OCI-LY1 (cell line): Measurements from ENCODE around the gene ASPSCR1.

ENCODE experiments used
- H2AFZ ChIP-seq: fragments of 200-600 bp; sonication (generic), shearing (Covaris generic); 2 replicates; pipeline ENCODE4 v1.6.0; 2014; ENCODE audit warnings: antibody characterized with exemption, mild to moderate bottlenecking, low read length
- H3F3A ChIP-seq: fragments of 200-600 bp; sonication (generic), shearing (Covaris generic); 2 replicates; pipeline ENCODE4 v1.6.0; 2014; ENCODE audit warnings: mild to moderate bottlenecking, antibody characterized with exemption, low read length, moderate library complexity; ENCODE audit not compliant: insufficient read depth
- H3K27ac ChIP-seq: fragments of 200-600 bp; sonication (generic); 2 replicates; pipeline ENCODE4 v1.5.1; 2014; ENCODE audit warnings: low read length, mixed run types, mild to moderate bottlenecking, low read depth; ENCODE audit not compliant: poor library complexity, severe bottlenecking
- H3K27me3 ChIP-seq: fragments of 200-600 bp; sonication (generic); 2 replicates; pipeline ENCODE4 v1.6.0; 2014; ENCODE audit warnings: antibody characterized with exemption, mild to moderate bottlenecking, low read length, moderate library complexity; ENCODE audit not compliant: insufficient read depth
- H3K36me3 ChIP-seq: fragments of 200-600 bp; sonication (generic); 2 replicates; pipeline ENCODE4 v1.6.1; 2014; ENCODE audit warnings: mild to moderate bottlenecking, antibody characterized with exemption, low read length, moderate library complexity, mixed read lengths; ENCODE audit not compliant: insufficient read depth
- H3K4me1 ChIP-seq: fragments of 200-600 bp; sonication (generic); 2 replicates; pipeline ENCODE4 v1.5.1; 2014; ENCODE audit warnings: mild to moderate bottlenecking, low read length, moderate library complexity; ENCODE audit not compliant: insufficient read depth, severe bottlenecking
- H3K4me2 ChIP-seq: fragments of 200-600 bp; sonication (generic), shearing (Covaris generic); 2 replicates; pipeline ENCODE4 v1.6.1; 2014; ENCODE audit warnings: low read length
- H3K4me3 ChIP-seq: fragments of 200-600 bp; sonication (generic); 2 replicates; pipeline ENCODE4 v1.5.1; 2014; ENCODE audit warnings: low read length, low read depth, mild to moderate bottlenecking, mixed read lengths; ENCODE audit not compliant: poor library complexity, severe bottlenecking
- H3K79me2 ChIP-seq: fragments of 200-600 bp; shearing (Covaris generic); 2 replicates; pipeline ENCODE4 v1.6.1; 2016; ENCODE audit warnings: mixed run types, low read length, mixed read lengths; ENCODE audit not compliant: insufficient read depth
- H3K9ac ChIP-seq: fragments of 200-600 bp; sonication (generic), shearing (Covaris generic); 2 replicates; pipeline ENCODE4 v1.6.1; 2014; ENCODE audit warnings: mild to moderate bottlenecking, low read length, mixed read lengths
- H3K9me2 ChIP-seq: fragments of 200-600 bp; sonication (generic), shearing (Covaris generic); 2 replicates; pipeline ENCODE4 v1.6.1; 2014; ENCODE audit warnings: low read depth, mild to moderate bottlenecking, low read length, mixed read lengths
- H3K9me3 ChIP-seq: fragments of 200-600 bp; shearing (Covaris generic); 2 replicates; pipeline ENCODE4 v1.6.1; 2014; ENCODE audit warnings: low read length, mixed read lengths
- H4K20me1 ChIP-seq: fragments of 200-600 bp; sonication (generic), shearing (Covaris generic); 2 replicates; pipeline ENCODE4 v1.6.0; 2016; ENCODE audit warnings: mild to moderate bottlenecking, low read length; ENCODE audit not compliant: insufficient read depth
- EZH2 ChIP-seq: fragments of 200-600 bp; sonication (generic), shearing (Covaris generic); IDR thresholded peaks from 2 replicates; pipeline ENCODE4 v1.8.0; 2017; ENCODE audit warnings: borderline replicate concordance, mixed run types, mild to moderate bottlenecking, antibody characterized with exemption, low read length, moderate library complexity, mixed read lengths
- TF ChIP-seq, protein P1 (sequence below): fragments of 200-600 bp; sonication (generic), shearing (Covaris generic); IDR thresholded peaks from 2 replicates; pipeline ENCODE4 v1.5.1; 2017; ENCODE audit warnings: mild to moderate bottlenecking, antibody characterized with exemption, low read length, moderate library complexity, mixed read lengths

ASPSCR1 gene

DNA sequence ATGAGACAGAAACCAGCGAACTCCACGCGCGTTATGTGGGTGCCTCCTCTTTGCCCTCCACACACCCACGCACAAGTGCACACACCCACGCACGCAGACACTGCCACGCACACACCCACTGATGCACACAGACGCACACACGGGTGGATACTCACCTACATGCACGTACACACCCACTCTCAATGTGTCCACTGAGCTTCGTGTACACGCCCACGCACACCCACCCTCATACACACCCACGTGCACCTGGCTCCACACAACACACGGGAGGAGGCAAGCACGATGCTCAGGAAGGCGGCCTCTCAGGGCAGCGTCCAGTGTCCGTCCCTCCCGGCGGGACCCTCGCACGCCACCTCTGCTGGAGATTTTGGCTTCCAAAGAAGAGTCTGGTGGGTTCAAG lies 70.0 kb downstream of the ASPSCR1 start:
- Histone ChIP-seq H3K36me3 (no peaks in the 10 kb centered on the region; the same call in none of the 2 replicates), H3K9me3 (no peaks in the 10 kb centered on the region), H4K20me1 (no peaks in the 10 kb centered on the region), H3K27ac (no peak overlapping the region), H3K4me3 (no peak overlapping the region), H2AFZ (no peak overlapping the region), H3K4me2 (no peak overlapping the region), H3K9ac (no peak overlapping the region), H3K4me1 (peaks cover 13% of the 10 kb centered on the region), H3K9me2 (no peaks in the 10 kb centered on the region), H3K79me2 (0 out of 2 replicates have a peak, but pooled peaks cover 3% of the 10 kb centered on the region), H3K27me3 (no peaks in the 10 kb centered on the region), H3F3A (no peaks in the 10 kb centered on the region)
- TF ChIP-seq, protein P1, sequence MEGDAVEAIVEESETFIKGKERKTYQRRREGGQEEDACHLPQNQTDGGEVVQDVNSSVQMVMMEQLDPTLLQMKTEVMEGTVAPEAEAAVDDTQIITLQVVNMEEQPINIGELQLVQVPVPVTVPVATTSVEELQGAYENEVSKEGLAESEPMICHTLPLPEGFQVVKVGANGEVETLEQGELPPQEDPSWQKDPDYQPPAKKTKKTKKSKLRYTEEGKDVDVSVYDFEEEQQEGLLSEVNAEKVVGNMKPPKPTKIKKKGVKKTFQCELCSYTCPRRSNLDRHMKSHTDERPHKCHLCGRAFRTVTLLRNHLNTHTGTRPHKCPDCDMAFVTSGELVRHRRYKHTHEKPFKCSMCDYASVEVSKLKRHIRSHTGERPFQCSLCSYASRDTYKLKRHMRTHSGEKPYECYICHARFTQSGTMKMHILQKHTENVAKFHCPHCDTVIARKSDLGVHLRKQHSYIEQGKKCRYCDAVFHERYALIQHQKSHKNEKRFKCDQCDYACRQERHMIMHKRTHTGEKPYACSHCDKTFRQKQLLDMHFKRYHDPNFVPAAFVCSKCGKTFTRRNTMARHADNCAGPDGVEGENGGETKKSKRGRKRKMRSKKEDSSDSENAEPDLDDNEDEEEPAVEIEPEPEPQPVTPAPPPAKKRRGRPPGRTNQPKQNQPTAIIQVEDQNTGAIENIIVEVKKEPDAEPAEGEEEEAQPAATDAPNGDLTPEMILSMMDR: no peak
- no peak for TF ChIP-seq EZH2

DNA sequence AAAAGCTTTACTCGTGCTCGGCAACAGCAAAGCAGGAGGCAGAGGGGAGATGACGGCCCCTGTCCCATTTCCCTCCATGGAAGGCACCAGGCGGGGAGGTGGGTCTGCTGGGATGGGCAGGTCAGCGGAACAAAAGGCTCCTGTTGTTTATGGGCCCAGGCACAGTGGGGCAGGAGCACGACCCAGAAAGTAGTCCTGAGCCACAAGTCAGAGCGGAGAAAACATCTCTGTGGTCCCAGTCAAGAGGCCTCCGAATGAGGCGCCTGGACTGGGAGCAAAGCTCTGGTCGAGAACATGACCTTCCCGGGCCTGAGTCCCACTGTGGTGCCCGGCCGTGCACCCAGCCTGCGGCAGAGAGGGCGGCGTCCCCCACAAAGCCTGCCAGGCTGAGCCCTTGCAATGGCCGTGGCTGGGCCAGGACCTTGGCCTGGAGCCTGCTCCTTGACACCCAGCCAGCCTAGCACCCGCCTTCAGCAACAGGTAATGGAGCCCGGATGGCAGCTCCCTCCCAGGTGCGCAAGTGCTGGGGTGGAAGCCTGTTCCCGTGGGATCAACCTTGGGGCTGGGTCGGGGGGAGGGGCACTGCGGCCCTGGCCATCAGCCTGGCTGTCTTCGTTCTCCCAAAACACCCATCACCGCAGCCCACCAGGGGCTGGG lies 70.6 kb downstream of the ASPSCR1 start:
- Histone ChIP-seq H3K36me3 (no peaks in the 10 kb centered on the region; the same call in none of the 2 replicates), H3K4me3 (no peak overlapping the region), H3K4me1 (peaks cover 20% of the 10 kb centered on the region), H2AFZ (no peak overlapping the region), H3K4me2 (no peak overlapping the region), H3K9me2 (no peaks in the 10 kb centered on the region), H3F3A (no peaks in the 10 kb centered on the region), H4K20me1 (no peaks in the 10 kb centered on the region), H3K27ac (no peak overlapping the region), H3K27me3 (no peaks in the 10 kb centered on the region), H3K9me3 (no peaks in the 10 kb centered on the region), H3K9ac (no peak overlapping the region), H3K79me2 (0 out of 2 replicates have a peak, but pooled peaks cover 4% of the 10 kb centered on the region)
- TF ChIP-seq EZH2: no peak
- TF ChIP-seq, protein P1: no peak

DNA sequence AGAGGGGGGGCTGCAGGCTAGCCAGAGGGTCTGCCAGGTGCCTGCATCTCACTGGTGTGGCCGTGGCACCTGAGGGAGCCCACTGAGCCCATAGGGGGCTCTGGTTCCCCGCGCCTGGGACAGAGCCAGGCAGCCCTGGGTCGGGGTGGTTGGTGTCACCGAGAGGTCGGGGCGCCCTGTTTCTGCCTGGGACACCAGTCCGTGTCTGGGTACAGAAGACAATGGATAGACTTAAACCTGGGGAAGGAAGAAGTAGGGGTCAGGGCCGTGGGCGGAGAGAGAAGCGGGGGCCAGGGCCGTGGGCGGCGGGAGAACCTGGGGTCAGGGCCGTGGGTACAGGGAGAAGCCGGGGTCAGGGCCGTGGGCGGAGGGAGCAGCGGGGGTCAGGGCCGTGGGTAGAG lies 71.1 kb downstream of the ASPSCR1 start:
- TF ChIP-seq EZH2: no peak
- TF ChIP-seq, protein P1: no peak
- H3F3A ChIP-seq: no peaks in the 10 kb centered on the region
- H3K27me3 ChIP-seq: no peaks in the 10 kb centered on the region
- no peak overlapping the region for H3K4me3 ChIP-seq
- H3K4me2 ChIP-seq: no peak overlapping the region
- H3K27ac ChIP-seq: no peak overlapping the region
- no peaks in the 10 kb centered on the region for H4K20me1 ChIP-seq
- H2AFZ ChIP-seq: no peak overlapping the region
- H3K4me1 ChIP-seq: peaks cover 25% of the 10 kb centered on the region
- peaks cover 2% of the 10 kb centered on the region for H3K36me3 ChIP-seq
- H3K9ac ChIP-seq: no peak overlapping the region
- H3K9me2 ChIP-seq: no peaks in the 10 kb centered on the region
- 0 out of 2 replicates have a peak, but pooled peaks cover 4% of the 10 kb centered on the region for H3K79me2 ChIP-seq
- no peaks in the 10 kb centered on the region for H3K9me3 ChIP-seq
